ENCODE results near the gene SIAH3.

SIAH3 gene

DNA sequence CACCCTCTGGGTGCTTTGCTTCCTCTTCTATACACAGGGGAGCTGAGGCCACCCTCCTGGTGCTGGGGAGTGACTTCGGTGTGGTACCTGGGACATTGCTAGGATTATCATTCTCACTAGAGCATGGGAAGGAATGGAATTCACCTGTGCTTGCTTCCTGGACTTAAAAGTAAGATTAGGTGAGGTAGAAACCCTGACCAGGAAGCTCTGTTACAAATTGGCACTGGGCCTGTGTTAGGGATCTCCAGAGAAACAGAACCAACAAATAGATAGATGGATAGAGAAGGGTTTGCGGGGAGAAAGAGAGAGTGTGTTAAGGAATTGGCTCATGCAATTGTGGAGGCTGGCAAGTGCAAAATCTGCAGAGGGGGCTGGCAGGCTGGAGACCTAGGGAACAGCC is 13.9 kb upstream of the SIAH3 start:
- Histone ChIP-seq H3K27ac (ENCODE audit: low read depth in 2 of 2, low read length in 2 of 2) (no peak overlapping the region), H3K4me3 (ENCODE audit: low read length in 2 of 2) (no peak overlapping the region), H3K9ac (ENCODE audit: low read depth in 1 of 2, low read length in 2 of 2) (no peak overlapping the region), H3K4me1 (ENCODE audit: control insufficient read depth in 2 of 2, insufficient read depth in 2 of 2, low read length in 2 of 2) (no peaks in the 10 kb centered on the region), H3K27me3 (ENCODE audit: control insufficient read depth in 2 of 2, insufficient read depth in 2 of 2, low read length in 2 of 2) (peaks cover 0 to 3% of the 10 kb centered on the region in 2 donors), H3K9me3 (ENCODE audit: control insufficient read depth in 2 of 2, low read length in 2 of 2) (no peaks in the 10 kb centered on the region), H3K36me3 (ENCODE audit: control insufficient read depth in 2 of 2, insufficient read depth in 2 of 2, low read length in 2 of 2) (no peaks in the 10 kb centered on the region)

DNA sequence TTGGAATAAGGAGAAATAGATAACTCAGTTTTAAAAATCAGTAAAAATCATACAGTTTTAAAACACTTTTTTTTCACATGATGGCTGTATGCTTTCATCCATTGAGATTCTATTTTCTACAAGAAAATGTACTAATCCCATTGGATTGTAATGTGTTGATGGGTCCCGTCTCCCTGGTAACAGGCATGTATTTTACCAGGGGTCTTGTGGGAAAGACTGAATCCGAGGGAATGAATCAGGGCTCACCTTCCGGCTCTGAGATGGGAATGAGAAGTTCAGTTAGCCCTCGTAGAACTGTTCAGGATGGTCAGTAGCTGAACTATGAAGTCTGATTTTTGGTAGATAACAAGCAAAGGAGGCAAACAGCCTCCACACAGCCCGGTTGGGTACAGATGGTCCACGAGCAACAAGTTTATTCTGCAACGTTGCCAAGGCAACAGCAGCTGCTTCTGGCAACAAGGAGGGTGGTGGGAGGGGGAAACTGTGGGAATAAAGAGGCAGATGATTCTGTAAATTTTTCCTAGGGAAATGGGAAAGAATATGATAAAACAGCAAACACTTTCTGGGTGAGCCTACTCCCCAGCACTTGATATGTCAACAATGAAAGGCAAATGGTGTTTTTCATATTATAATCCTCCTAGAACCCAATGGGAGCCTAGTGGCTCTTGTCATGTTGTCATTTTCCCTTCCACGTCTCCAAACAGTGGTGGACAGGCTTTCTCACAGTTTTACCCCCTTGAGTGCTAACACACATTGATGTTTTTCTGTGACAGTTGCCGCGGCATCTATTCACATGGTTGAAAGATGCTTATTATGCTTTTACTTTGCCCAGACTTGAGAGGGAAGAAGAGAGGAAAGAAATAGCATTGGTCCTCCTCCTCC is 12.4 kb upstream of the SIAH3 start:
- H3K9ac ChIP-seq (ENCODE audit: low read depth in 1 of 2, low read length in 2 of 2), result no peak overlapping the region
- H3K27ac ChIP-seq (ENCODE audit: low read depth in 2 of 2, low read length in 2 of 2), result no peak overlapping the region
- H3K9me3 ChIP-seq (ENCODE audit: control insufficient read depth in 2 of 2, low read length in 2 of 2), result no peaks in the 10 kb centered on the region
- no peaks in the 10 kb centered on the region for H3K4me1 ChIP-seq (ENCODE audit: control insufficient read depth in 2 of 2, insufficient read depth in 2 of 2, low read length in 2 of 2)
- peaks cover 0 to 3% of the 10 kb centered on the region in 2 donors for H3K27me3 ChIP-seq (ENCODE audit: control insufficient read depth in 2 of 2, insufficient read depth in 2 of 2, low read length in 2 of 2)
- H3K36me3 ChIP-seq (ENCODE audit: control insufficient read depth in 2 of 2, insufficient read depth in 2 of 2, low read length in 2 of 2), result no peaks in the 10 kb centered on the region
- H3K4me3 ChIP-seq (ENCODE audit: low read length in 2 of 2), result no peak overlapping the region

DNA sequence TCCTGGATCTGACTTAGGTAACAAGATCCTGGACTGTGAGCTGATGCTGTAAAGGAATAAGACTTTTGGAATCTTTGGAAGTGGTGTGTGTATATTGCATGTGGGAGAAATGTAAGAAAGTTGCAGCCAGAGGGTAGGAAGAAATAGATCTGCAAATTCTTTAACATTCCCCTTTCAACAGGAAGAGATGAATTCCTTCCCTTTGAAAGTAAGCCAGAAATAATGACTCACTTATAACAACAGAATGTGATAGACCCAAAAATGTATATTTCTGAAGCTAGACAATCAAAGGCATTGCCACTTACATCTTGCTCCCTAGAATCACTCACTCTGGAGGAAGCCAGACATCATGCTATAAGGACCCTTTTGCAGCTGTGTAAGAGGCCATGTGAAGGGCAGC is 9.8 kb upstream of the SIAH3 start:
- H3K9me3 ChIP-seq (ENCODE audit: control insufficient read depth in 2 of 2, low read length in 2 of 2), result no peaks in the 10 kb centered on the region
- H3K27ac ChIP-seq (ENCODE audit: low read depth in 2 of 2, low read length in 2 of 2), result no peak overlapping the region
- H3K36me3 ChIP-seq (ENCODE audit: control insufficient read depth in 2 of 2, insufficient read depth in 2 of 2, low read length in 2 of 2), result no peaks in the 10 kb centered on the region
- H3K4me1 ChIP-seq (ENCODE audit: control insufficient read depth in 2 of 2, insufficient read depth in 2 of 2, low read length in 2 of 2), result no peaks in the 10 kb centered on the region
- H3K9ac ChIP-seq (ENCODE audit: low read depth in 1 of 2, low read length in 2 of 2), result no peak overlapping the region
- peaks cover 0 to 3% of the 10 kb centered on the region in 2 donors for H3K27me3 ChIP-seq (ENCODE audit: control insufficient read depth in 2 of 2, insufficient read depth in 2 of 2, low read length in 2 of 2)
- H3K4me3 ChIP-seq (ENCODE audit: low read length in 2 of 2), result no peak overlapping the region

DNA sequence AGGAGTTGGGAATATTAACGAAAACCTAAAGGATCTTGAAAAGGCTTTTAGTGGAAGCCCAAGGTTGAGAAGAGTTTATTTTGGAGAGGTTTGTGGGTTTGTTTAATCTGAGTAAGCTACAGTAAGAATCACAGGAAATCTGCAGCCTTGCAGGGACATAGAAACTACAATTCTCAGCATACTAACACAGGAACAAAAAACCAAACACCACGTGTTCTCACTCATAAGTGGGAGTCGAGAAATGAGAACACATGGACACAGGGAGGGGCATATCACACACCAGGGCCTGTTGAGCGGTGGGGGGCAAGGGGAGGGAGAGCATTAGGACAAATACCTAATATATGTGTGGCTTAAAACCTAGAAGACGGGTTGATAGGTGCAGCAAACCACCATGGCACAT is 8.7 kb upstream of the SIAH3 start:
- no peaks in the 10 kb centered on the region for H3K4me1 ChIP-seq (ENCODE audit: control insufficient read depth in 2 of 2, insufficient read depth in 2 of 2, low read length in 2 of 2)
- no peaks in the 10 kb centered on the region for H3K9me3 ChIP-seq (ENCODE audit: control insufficient read depth in 2 of 2, low read length in 2 of 2)
- H3K4me3 ChIP-seq (ENCODE audit: low read length in 2 of 2), result no peak overlapping the region
- peaks cover 0 to 3% of the 10 kb centered on the region in 2 donors for H3K27me3 ChIP-seq (ENCODE audit: control insufficient read depth in 2 of 2, insufficient read depth in 2 of 2, low read length in 2 of 2)
- H3K9ac ChIP-seq (ENCODE audit: low read depth in 1 of 2, low read length in 2 of 2), result no peak overlapping the region
- no peak overlapping the region for H3K27ac ChIP-seq (ENCODE audit: low read depth in 2 of 2, low read length in 2 of 2)
- no peaks in the 10 kb centered on the region for H3K36me3 ChIP-seq (ENCODE audit: control insufficient read depth in 2 of 2, insufficient read depth in 2 of 2, low read length in 2 of 2)

DNA sequence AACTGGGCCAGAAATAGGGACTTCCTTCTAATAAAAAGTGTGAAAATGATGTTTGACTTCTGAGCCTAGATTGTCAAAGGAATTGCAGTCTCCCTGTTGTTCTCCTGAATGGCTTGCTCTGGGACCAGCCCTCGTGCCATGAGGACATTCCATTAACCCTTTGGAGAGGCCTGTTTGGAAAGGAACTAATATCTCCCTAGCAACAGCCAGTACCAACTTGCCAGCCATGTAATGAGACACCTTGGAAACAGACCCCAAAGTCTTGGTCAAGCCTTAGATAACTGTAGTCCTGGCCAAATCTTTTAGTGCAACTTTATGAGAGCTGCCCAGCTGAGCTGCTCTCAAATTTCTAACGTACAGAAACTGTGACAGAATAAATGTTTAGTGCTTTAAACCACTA is 8.2 kb upstream of the SIAH3 start:
- Histone ChIP-seq H3K4me3 (ENCODE audit: low read length in 2 of 2) (no peak overlapping the region), H3K27me3 (ENCODE audit: control insufficient read depth in 2 of 2, insufficient read depth in 2 of 2, low read length in 2 of 2) (peaks cover 0 to 3% of the 10 kb centered on the region in 2 donors), H3K9ac (ENCODE audit: low read depth in 1 of 2, low read length in 2 of 2) (no peak overlapping the region), H3K4me1 (ENCODE audit: control insufficient read depth in 2 of 2, insufficient read depth in 2 of 2, low read length in 2 of 2) (no peaks in the 10 kb centered on the region), H3K9me3 (ENCODE audit: control insufficient read depth in 2 of 2, low read length in 2 of 2) (no peaks in the 10 kb centered on the region), H3K27ac (ENCODE audit: low read depth in 2 of 2, low read length in 2 of 2) (no peak overlapping the region), H3K36me3 (ENCODE audit: control insufficient read depth in 2 of 2, insufficient read depth in 2 of 2, low read length in 2 of 2) (no peaks in the 10 kb centered on the region)

DNA sequence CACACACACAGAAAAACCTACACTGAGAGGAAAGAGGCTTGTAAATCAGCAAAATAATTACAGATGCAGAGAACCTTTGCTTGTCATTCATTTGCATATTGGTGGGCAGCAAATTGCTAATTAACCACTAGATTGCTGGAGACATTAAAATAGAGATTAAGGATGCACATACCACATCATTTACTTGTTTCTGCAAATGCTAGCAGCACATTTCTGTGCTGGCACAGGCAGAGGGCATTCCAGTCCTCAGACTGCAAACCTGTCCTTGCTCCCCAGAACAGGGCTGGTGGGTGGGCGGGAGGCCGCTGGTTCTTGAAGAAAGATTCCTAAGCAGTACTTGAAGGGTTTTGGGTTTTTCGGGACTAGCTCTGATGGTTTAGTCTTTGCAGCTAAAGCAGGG is 941 bp upstream of the SIAH3 start:
- H3K4me1 ChIP-seq (ENCODE audit: control insufficient read depth in 2 of 2, insufficient read depth in 2 of 2, low read length in 2 of 2), result no peaks in the 10 kb centered on the region
- H3K27me3 ChIP-seq (ENCODE audit: control insufficient read depth in 2 of 2, insufficient read depth in 2 of 2, low read length in 2 of 2), result peaks cover 5 to 20% of the 10 kb centered on the region in 2 donors

DNA sequence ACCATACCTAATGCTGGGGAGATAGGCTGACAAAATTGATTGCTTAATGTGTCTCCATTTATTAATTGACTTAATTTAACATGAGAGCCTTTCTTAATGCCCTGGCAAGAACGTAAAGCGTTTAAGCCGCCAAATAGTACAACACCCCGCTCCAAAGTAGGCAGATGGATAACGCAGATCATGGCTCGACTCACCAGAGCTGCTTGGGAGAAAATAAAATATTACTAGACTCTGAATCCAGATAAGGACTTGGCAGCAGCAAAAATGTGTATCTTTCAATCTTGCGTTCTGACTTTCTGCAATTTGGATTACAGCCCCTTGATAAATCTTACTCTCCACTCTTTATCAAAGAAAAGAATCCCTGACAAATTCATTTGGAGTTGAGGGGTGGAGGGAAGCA is 403 bp upstream of the SIAH3 start:
- peaks cover 5 to 20% of the 10 kb centered on the region in 2 donors for H3K27me3 ChIP-seq (ENCODE audit: control insufficient read depth in 2 of 2, insufficient read depth in 2 of 2, low read length in 2 of 2)
- H3K9ac ChIP-seq (ENCODE audit: low read depth in 1 of 2, low read length in 2 of 2), result no peak overlapping the region
- H3K4me3 ChIP-seq (ENCODE audit: low read length in 2 of 2), result no peak overlapping the region
- H3K4me1 ChIP-seq (ENCODE audit: control insufficient read depth in 2 of 2, insufficient read depth in 2 of 2, low read length in 2 of 2), result no peaks in the 10 kb centered on the region
- no peak overlapping the region for H3K27ac ChIP-seq (ENCODE audit: low read depth in 2 of 2, low read length in 2 of 2)
- H3K36me3 ChIP-seq (ENCODE audit: control insufficient read depth in 2 of 2, insufficient read depth in 2 of 2, low read length in 2 of 2), result no peaks in the 10 kb centered on the region
- no peaks in the 10 kb centered on the region for H3K9me3 ChIP-seq (ENCODE audit: control insufficient read depth in 2 of 2, low read length in 2 of 2)

More for the DNA sequence above, 941 bp upstream of the SIAH3 start:
- no peak overlapping the region for H3K4me3 ChIP-seq (ENCODE audit: low read length in 2 of 2)
- no peak overlapping the region for H3K9ac ChIP-seq (ENCODE audit: low read depth in 1 of 2, low read length in 2 of 2)
- H3K27ac ChIP-seq (ENCODE audit: low read depth in 2 of 2, low read length in 2 of 2), result no peak overlapping the region
- no peaks in the 10 kb centered on the region for H3K9me3 ChIP-seq (ENCODE audit: control insufficient read depth in 2 of 2, low read length in 2 of 2)
- no peaks in the 10 kb centered on the region for H3K36me3 ChIP-seq (ENCODE audit: control insufficient read depth in 2 of 2, insufficient read depth in 2 of 2, low read length in 2 of 2)

DNA sequence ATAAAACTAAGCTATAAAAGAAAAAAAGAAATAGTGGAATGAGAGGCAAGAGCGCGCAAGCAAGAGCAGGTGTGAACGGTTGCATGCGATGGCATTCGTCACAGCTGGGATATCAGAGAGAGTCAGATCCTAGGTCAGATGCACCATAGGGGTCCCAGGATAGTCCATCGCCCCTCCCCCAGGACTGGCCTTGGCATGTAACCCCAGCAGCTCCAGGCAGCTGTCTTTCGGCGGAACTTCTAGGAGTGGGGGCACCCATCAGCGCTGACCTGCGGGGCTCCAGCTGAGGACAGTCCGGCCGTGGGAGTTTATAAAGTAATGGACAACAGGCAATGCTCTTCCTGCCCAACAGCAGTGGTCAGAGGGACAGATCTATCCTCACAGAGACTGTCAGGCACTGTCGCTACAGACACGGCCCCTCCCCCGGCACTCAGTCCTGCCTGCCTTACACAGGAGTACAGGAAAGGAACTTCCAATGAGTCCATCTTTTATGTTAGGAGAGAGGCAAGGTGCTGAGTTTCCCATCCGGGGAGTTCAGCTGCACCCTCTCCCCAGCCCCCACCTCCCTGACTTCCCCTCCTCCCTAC is 1.4 kb downstream of the SIAH3 start:
- H3K27ac ChIP-seq (ENCODE audit: low read depth in 2 of 2, low read length in 2 of 2), result no peak overlapping the region
- no peaks in the 10 kb centered on the region for H3K36me3 ChIP-seq (ENCODE audit: control insufficient read depth in 2 of 2, insufficient read depth in 2 of 2, low read length in 2 of 2)
- peaks cover 5 to 20% of the 10 kb centered on the region in 2 donors for H3K27me3 ChIP-seq (ENCODE audit: control insufficient read depth in 2 of 2, insufficient read depth in 2 of 2, low read length in 2 of 2)
- H3K9me3 ChIP-seq (ENCODE audit: control insufficient read depth in 2 of 2, low read length in 2 of 2), result no peaks in the 10 kb centered on the region
- no peak overlapping the region for H3K9ac ChIP-seq (ENCODE audit: low read depth in 1 of 2, low read length in 2 of 2)
- no peak overlapping the region for H3K4me3 ChIP-seq (ENCODE audit: low read length in 2 of 2)
- H3K4me1 ChIP-seq (ENCODE audit: control insufficient read depth in 2 of 2, insufficient read depth in 2 of 2, low read length in 2 of 2), result no peaks in the 10 kb centered on the region

DNA sequence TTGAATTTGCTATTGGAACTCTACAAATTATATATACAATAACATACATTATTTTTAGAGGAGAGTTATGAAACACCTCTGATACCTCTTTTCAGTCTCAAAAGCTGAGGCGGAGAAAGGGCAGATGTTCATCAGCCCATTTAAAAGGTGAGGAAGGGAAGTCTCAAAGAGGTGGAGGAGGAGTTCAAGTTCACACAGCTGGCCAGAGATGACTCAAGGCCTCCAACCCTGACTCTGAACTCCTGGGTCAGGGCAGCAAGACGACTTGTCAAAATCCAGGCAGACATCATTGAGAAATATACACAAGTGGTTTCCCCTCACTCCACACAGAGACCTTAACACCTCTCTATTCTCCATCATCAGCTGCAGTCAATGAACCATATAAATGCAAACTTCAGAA is 2.1 kb downstream of the SIAH3 start:
- Histone ChIP-seq H3K9ac (ENCODE audit: low read depth in 1 of 2, low read length in 2 of 2) (no peak overlapping the region), H3K36me3 (ENCODE audit: control insufficient read depth in 2 of 2, insufficient read depth in 2 of 2, low read length in 2 of 2) (no peaks in the 10 kb centered on the region), H3K27me3 (ENCODE audit: control insufficient read depth in 2 of 2, insufficient read depth in 2 of 2, low read length in 2 of 2) (peaks cover 5 to 20% of the 10 kb centered on the region in 2 donors), H3K9me3 (ENCODE audit: control insufficient read depth in 2 of 2, low read length in 2 of 2) (no peaks in the 10 kb centered on the region), H3K4me1 (ENCODE audit: control insufficient read depth in 2 of 2, insufficient read depth in 2 of 2, low read length in 2 of 2) (no peaks in the 10 kb centered on the region), H3K27ac (ENCODE audit: low read depth in 2 of 2, low read length in 2 of 2) (no peak overlapping the region), H3K4me3 (ENCODE audit: low read length in 2 of 2) (no peak overlapping the region)

DNA sequence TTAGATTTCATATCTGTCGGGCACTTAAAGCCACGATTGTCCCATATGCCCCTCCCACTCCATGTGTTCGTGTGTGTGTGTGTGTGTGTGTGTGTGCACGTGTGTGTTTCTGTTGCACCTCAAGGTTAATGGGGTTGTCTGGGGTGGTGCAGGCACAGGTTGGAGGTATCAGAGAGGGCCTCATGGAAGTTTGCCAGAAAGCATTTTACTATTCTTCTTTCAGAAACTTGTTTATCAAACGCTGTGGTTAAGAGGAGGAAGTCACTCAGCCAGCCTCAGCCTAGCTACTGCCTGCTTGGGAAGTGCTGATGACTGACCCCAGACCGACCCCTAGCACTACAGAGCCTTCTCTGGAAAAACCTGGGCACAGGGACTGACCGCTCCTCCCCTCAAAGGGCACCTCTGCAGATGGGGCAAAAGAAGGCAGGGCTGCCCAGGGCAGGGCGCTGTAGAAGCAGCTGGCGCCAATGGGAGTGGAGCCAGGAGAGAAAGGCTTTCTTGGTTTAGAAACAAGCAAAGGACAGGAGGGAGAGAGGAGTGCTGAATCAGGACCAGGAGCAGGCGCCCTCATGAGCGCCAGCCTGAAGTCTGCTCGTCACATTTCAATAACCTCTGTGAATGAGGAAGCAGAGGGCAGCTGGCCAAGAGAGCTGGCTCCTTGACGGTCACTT is 3.9 kb downstream of the SIAH3 start:
- Histone ChIP-seq H3K27ac (ENCODE audit: low read depth in 2 of 2, low read length in 2 of 2) (peak overlapping the region in 1 of 2 donors; percentile 17), H3K4me3 (ENCODE audit: low read length in 2 of 2) (no peak overlapping the region), H3K4me1 (ENCODE audit: control insufficient read depth in 2 of 2, insufficient read depth in 2 of 2, low read length in 2 of 2) (no peaks in the 10 kb centered on the region), H3K27me3 (ENCODE audit: control insufficient read depth in 2 of 2, insufficient read depth in 2 of 2, low read length in 2 of 2) (peaks cover 5 to 20% of the 10 kb centered on the region in 2 donors), H3K9me3 (ENCODE audit: control insufficient read depth in 2 of 2, low read length in 2 of 2) (no peaks in the 10 kb centered on the region), H3K36me3 (ENCODE audit: control insufficient read depth in 2 of 2, insufficient read depth in 2 of 2, low read length in 2 of 2) (no peaks in the 10 kb centered on the region), H3K9ac (ENCODE audit: low read depth in 1 of 2, low read length in 2 of 2) (no peak overlapping the region)
